ENCODE results near the gene BCAP31.
"Not testable (repeated sequence)": the region's sequence is repeated elsewhere in the genome, so short reads cannot be mapped to it uniquely, and the experiment has no call there.

The BCAP31 gene

GRCh38 chrX:153735274-153735673 is 11.1 kb upstream of the BCAP31 start:
- DNase-seq (ENCODE audit: low read depth in 2 of 2) = no peak

DNA sequence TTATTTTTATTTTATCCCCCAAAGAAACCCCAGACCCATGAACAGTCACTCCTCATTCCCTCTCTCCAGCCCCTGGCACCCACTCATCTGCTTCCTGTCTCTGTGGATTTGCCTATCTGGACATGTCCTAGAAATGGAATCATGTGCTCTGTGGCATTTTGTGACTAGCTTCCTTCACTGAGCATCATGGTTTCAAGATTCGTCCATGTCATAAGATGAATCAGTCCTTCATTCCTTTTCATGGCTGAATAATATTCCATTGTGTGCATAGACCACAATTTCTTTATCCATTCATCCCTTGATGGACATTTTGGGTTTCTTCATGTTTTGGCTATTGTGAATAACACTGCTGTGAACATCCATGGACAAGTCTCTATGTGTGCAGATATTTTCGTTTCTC is 10.7 kb upstream of the BCAP31 start:
- no peak for DNase-seq (ENCODE audit: low read depth in 2 of 2)

DNA sequence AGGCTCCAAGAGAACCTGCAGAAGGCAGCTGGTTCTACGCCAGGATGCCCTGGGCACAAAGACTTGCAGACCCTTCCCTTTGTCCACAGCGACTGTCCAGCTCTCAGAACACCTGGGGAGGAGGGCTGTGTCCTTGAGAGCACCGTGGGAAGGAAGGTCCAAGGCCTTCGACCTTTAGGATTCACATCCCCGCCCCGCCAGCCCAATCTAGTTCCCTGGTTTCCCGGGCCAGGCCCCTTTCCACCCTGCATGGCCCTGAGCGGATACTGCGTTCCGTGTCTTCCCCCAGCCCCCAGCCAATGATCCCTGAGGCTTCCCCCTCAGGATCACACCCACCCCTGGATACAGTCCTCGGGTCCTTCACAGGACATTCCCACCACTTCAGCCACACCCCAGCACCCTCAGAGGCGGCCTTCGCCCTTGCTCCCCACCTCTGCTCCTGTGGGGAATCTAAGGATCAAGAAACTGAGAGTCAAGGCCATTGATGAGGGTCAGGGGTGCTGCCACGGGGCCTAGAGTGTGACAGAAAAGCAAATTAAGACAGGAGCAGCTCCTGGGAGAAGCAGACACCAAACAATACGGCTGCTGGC is 9.6 kb upstream of the BCAP31 start:
- no peak for DNase-seq (ENCODE audit: low read depth in 2 of 2)

DNA sequence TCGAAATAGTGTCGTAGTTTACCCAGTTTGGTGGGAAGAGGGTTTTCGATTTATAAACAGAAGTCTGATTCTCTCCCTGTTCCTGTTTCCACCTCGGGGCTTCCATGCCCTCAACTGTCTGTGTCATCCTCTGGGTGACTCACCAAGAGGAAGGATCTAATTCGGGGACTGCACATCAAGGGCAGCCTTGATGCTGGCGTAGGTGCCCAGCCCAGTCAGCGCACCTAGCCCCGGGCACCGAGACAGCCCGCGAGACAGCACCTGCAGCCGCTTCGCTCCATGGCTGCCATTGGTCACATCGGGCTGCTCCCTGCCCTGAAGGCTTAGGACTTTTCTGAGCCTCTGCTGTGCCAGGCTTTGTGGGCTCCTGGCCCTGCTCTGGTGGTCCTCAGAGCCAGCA is 8.2 kb upstream of the BCAP31 start:
- no peak for DNase-seq (ENCODE audit: low read depth in 2 of 2)

- DNase-seq (ENCODE audit: low read depth in 2 of 2) = no peak
Measured at GRCh38 chrX:153731845-153732215, 7.6 kb upstream of the BCAP31 start.

- no peak for DNase-seq (ENCODE audit: low read depth in 2 of 2)
Measured at GRCh38 chrX:153731117-153731844, 7.1 kb upstream of the BCAP31 start.

DNA sequence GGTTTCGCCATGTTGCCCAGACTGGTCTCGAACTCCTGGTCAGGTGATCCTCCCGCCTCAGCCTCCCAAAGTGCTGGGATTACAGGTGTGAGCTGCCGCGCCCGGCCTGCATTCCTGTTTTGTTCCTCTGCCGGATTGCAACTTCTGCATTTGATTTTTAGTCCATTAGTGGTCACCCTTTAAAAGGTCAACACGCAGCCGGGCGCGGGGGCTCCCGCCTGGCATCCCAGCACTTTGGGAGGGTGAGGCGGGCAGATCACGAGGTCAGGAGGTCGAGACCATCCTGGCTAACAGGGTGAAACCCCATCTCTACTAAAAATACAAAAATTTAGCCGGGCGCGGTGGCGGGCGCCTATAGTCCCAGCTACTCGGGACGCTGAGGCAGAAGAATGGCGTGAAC is 5.9 kb upstream of the BCAP31 start:
- not testable (repeated sequence) for DNase-seq (ENCODE audit: low read depth in 2 of 2)

GRCh38 chrX:153728951-153729631 is 4.9 kb upstream of the BCAP31 start:
- no peak for DNase-seq (ENCODE audit: low read depth in 2 of 2)

DNA sequence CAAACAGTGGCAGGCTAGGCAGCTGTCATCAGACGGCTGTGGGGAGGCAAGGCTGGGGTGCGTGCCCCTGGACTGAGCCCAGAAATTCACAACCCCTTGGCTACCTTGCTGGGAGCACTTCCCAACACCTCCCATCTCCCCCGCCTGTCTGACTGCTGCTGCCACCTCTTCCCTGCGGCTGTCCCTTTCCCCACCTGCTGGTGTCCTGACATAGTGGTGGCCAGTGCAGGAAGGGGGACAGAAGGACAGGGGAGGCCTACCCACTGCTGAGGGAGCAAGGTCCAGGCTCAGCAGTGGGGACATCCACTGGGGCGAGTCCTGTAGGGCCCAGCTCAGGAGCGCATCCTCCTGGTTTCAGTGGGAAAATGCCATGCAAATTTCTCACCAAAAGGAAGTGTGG is 3.9 kb upstream of the BCAP31 start:
- no peak for DNase-seq (ENCODE audit: low read depth in 2 of 2)

DNA sequence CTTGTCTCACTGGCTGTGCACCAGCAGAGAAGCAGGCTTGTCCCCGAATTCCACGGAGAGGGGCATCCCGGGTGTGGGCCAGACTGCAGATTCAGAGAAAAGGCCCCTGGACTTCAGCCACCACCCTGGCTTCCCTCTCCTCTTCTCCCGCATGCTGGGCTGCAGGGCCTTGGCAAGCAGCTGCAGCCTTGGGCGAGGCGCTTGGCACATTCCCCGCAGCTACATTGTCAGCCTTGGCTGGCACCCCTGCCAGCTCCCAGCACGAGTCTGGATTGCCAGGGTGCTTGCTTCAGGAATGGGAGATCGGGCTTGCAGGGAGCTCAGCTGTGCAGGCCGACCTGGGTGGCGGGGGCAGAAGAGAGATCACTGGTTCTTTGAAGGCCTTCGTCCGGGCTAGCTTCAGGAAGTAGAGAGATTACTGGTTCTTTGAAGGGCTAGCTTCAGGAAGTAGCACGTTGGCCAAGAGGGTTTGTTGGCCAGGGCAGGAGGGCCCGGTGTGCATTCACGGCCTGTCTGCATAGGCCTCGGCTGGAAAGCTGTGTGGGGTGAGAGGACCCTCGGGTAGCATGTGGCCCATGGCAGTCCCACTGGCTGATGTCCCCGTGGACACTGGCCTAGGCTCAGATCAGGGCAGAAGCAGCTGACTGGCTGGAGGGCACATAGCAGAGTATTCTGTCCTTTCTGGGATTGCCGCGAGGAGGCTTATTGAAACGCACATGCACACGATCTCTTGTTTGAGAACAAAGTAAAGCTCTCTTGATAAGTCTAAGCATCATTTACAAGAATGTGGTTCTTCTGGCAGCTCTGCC is 3.1 kb upstream of the BCAP31 start:
- no peak for DNase-seq (ENCODE audit: low read depth in 2 of 2)

DNA sequence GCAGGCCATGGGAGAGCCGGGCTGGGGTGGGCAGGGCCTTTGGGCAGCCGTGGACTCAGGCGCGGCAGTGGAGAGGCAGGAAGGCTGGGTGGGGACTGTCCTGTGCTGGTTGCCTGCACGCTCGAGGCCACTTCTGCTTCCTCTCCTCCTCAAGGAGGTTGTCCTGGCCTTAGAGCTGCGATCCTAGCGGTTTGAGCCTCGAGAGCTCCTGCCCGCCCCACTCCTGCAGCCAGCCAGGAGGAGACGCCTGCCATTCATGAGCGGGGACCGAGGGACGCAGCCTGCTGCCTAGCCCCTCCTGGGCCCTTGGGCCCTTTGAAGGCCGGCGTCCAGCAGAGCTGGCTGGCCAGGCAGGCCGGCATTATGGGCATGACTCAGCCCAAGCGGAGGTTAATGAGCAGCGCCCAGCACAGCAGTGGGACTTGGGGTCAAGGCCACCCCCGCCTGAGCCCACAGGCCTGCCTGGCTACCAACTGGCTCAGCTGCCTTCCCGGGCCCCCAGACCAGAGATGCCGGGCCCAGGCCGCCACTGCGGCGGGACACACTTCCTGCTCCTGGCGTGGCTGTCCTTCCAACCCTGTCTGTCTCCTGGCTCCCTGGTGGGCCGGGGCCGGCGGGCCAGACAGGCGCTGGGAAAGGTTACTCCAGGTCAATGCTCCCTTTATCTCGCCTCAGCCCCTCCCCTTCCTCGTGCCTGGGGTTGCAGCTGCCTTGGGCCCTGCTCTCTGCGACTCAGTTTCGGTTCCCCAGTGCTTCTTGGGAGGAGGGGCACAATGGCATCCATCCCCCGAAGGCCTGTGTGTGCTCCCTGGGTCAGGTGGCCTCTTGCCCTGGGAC is 2.3 kb upstream of the BCAP31 start:
- no peak for DNase-seq (ENCODE audit: low read depth in 2 of 2)

GRCh38 chrX:153725832-153726285 is 1.7 kb upstream of the BCAP31 start:
- no peak for DNase-seq (ENCODE audit: low read depth in 2 of 2)

DNA sequence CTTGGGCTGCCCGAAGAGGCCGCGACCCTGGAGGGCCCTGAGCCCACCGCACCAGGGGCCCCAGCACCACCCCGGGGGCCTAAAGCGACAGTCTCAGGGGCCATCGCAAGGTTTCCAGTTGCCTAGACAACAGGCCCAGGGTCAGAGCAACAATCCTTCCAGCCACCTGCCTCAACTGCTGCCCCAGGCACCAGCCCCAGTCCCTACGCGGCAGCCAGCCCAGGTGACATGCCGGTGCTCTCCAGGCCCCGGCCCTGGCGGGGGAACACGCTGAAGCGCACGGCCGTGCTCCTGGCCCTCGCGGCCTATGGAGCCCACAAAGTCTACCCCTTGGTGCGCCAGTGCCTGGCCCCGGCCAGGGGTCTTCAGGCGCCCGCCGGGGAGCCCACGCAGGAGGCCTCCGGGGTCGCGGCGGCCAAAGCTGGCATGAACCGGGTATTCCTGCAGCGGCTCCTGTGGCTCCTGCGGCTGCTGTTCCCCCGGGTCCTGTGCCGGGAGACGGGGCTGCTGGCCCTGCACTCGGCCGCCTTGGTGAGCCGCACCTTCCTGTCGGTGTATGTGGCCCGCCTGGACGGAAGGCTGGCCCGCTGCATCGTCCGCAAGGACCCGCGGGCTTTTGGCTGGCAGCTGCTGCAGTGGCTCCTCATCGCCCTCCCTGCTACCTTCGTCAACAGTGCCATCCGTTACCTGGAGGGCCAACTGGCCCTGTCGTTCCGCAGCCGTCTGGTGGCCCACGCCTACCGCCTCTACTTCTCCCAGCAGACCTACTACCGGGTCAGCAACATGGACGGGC is 1.0 kb upstream of the BCAP31 start:
- no peak for DNase-seq (ENCODE audit: low read depth in 2 of 2)

GRCh38 chrX:153723351-153724251 is 586 bp downstream of the BCAP31 start:
- no peak for DNase-seq (ENCODE audit: low read depth in 2 of 2)

DNA sequence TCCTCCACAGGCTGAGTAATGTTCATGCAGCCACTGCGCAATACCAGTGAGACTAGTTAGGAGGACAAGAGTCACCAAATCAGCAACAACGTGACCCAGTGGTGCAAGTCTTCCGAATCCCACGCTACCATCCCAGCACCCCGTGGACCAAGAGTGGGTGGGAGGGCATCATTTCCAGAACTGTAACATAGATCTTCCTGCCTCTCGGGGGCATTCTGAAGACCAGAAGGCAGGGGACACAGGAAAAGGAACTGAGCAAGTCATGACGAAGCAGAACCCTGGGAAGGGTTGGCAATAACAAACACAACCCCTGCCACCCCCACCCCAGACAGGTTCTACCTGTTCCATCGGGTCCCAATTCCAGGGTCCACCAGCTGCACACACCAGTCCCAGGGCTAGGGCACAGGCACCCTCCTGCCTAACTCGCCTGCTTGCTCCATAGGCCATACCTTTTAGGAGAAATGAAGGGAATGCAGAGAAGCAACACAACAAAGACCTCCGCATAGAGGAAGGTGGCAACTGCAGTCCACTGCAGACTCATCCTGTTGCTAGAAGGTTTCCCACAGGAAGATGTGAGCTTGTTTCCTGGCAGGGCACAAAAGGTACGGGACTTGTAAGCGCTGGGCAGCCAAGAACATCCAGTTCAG is 1.4 kb downstream of the BCAP31 start:
- no peak for DNase-seq (ENCODE audit: low read depth in 2 of 2)

DNA sequence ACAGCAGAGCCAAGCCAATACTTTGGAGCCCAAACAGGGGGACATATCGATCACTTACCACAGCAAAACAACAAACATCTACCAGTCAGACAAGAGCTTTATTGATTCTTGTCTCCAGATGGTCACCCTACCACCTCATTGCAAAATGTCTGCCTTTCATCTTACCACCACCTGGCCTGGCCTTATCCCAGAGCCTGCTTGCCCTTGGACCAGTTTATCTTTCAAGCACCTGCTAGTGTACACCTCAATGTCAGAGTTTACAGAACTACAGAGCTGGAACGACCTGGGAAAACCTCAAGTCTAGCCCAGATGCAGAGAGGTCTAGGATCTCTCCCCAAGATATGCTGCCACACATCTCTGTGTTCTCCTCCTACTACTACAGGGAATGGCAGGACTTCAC is 4.5 kb downstream of the BCAP31 start:
- DNase-seq (ENCODE audit: low read depth in 2 of 2) = no peak

GRCh38 chrX:153719238-153719637 is 4.9 kb downstream of the BCAP31 start:
- no peak for DNase-seq (ENCODE audit: low read depth in 2 of 2)

DNA sequence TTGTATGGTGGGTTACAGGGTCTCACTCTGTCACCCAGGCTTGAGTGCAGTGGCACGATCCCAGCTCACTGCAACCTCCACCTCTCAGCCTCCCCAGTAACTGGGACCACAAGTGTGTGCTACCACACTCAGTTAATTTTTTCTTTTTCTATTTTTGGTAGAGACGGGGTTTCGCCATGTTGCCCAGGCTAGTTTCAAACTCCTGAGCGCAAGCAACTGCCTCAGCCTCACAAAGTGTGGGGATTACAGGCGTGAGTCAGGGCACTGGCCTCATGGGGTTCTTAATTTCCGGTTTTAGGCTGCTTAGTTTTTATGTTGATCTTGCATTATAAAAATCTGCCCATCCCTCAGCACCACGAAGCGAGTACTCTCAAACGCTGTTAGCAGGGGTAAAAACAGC is 6.7 kb downstream of the BCAP31 start:
- DNase-seq (ENCODE audit: low read depth in 2 of 2) = no peak

- DNase-seq (ENCODE audit: low read depth in 2 of 2) = no peak
Measured at GRCh38 chrX:153714256-153714655, 9.9 kb downstream of the BCAP31 start.
